HUES6 (cell line): ENCODE results near the gene CDH9.
"Not testable (repeated sequence)": the region's sequence is repeated elsewhere in the genome, so short reads cannot be mapped to it uniquely, and the experiment has no call there.

ENCODE experiments used
- H3K27ac ChIP-seq: 2 replicates; pipeline ENCODE4 v1.7.0; 2013; ENCODE audit warnings: low read depth, mild to moderate bottlenecking, low read length, inconsistent platforms
- H3K27me3 ChIP-seq: 2 replicates; pipeline ENCODE4 v1.6.1; 2013; ENCODE audit warnings: low read length; ENCODE audit not compliant: control insufficient read depth, insufficient read depth
- H3K36me3 ChIP-seq: 2 replicates; pipeline ENCODE4 v1.6.1; 2013; ENCODE audit warnings: low read length; ENCODE audit not compliant: control insufficient read depth, insufficient read depth
- H3K4me1 ChIP-seq: 2 replicates; pipeline ENCODE4 v1.6.1; 2013; ENCODE audit warnings: low read length; ENCODE audit not compliant: control insufficient read depth, insufficient read depth
- H3K4me3 ChIP-seq: 2 replicates; pipeline ENCODE4 v1.5.1; 2013; ENCODE audit warnings: low read depth, low read length
- H3K9ac ChIP-seq: one replicate; pipeline ENCODE4 v1.6.1; 2013; ENCODE audit warnings: mild to moderate bottlenecking, low read length
- H3K9me3 ChIP-seq: 2 replicates; pipeline ENCODE4 v1.6.1; 2013; ENCODE audit warnings: low read depth, low read length; ENCODE audit not compliant: control insufficient read depth, insufficient read depth

The CDH9 gene

DNA sequence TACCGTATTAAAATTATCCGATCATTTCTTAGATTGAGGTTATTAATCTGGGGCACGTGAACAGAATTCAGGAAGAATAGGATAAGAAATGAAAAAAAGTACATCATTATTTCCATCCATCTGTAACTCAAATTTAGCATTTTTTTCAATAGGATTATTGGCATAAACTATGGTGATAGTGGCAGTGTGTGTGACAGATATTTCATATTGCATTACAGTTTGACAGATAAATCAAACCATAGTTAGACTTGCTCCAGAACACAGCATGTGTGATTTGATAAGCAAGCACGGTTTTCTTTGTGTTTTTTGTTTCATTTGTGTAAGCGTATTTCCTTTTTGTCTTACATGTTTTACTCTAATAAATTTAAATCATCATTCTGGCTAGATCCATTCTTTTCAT is 155.0 kb downstream of the CDH9 start:
- Histone ChIP-seq H3K36me3 (no peaks in the 10 kb centered on the region), H3K27ac (no peak overlapping the region), H3K9me3 (no peaks in the 10 kb centered on the region), H3K27me3 (no peaks in the 10 kb centered on the region), H3K4me3 (no peak overlapping the region), H3K9ac (no peak overlapping the region), H3K4me1 (no peaks in the 10 kb centered on the region)

DNA sequence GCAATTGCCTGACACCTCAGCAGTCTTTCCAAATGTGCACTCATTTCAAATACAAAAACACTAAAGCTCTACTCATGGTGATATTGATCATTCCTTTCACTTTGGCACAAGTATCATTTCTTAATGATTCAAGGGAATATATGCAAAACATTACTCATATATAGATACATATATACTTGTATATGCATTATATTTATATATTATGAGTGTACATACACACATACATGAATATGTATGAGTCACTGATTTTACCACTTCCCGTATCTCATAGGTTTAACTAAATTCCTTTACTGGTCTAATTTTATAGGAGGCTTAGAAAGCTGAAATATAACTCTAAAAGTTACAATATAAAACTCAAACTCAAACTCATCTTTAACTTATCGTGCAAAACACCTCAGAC is 156.5 kb downstream of the CDH9 start:
- no peak overlapping the region for H3K9ac ChIP-seq
- H3K4me3 ChIP-seq, result no peak overlapping the region
- no peaks in the 10 kb centered on the region for H3K36me3 ChIP-seq
- H3K9me3 ChIP-seq, result no peaks in the 10 kb centered on the region
- H3K4me1 ChIP-seq, result no peaks in the 10 kb centered on the region
- H3K27me3 ChIP-seq, result no peaks in the 10 kb centered on the region
- no peak overlapping the region for H3K27ac ChIP-seq

DNA sequence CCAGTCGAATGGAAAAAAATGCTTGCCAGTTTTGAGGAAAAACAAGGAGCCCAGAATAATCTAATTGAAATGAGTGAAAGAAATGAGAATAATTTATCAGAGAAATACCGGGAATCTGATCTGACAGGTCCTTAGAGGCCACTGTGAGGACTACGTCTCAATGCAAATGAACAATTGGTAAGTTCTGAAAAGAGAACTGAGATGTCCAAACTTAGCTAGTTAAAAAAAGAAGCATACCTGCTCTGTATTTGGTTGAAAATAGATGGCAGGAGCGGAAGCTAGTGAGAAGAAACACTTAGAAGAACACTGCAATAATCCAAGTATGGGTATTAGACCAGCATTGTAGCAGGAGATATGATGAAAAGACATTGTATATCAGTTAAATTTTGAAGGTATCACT is 161.2 kb downstream of the CDH9 start:
- Histone ChIP-seq H3K27me3 (no peaks in the 10 kb centered on the region), H3K36me3 (no peaks in the 10 kb centered on the region), H3K9me3 (no peaks in the 10 kb centered on the region), H3K4me1 (no peaks in the 10 kb centered on the region), H3K4me3 (no peak overlapping the region), H3K27ac (no peak overlapping the region), H3K9ac (no peak overlapping the region)

DNA sequence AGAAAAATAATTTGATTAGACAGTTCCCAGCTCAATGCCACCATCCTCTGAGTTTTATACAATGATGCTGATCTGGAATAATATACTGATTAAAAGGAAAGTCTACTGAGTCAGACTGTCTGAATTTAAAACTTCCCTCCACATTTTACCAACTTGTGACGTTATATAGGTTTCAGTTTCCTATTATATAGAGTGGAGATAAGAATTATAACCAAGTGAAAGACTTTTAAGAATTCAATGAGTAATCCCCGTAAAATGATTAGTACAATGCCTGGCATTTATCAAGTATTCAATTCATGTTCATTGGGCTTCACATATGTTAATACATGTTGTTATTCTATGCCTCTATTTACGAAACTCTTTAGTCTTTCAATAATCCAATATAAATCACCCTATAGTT is 166.0 kb downstream of the CDH9 start:
- Histone ChIP-seq H3K4me1 (no peaks in the 10 kb centered on the region), H3K27me3 (no peaks in the 10 kb centered on the region), H3K36me3 (no peaks in the 10 kb centered on the region), H3K27ac (no peak overlapping the region), H3K9me3 (no peaks in the 10 kb centered on the region), H3K9ac (no peak overlapping the region), H3K4me3 (no peak overlapping the region)

DNA sequence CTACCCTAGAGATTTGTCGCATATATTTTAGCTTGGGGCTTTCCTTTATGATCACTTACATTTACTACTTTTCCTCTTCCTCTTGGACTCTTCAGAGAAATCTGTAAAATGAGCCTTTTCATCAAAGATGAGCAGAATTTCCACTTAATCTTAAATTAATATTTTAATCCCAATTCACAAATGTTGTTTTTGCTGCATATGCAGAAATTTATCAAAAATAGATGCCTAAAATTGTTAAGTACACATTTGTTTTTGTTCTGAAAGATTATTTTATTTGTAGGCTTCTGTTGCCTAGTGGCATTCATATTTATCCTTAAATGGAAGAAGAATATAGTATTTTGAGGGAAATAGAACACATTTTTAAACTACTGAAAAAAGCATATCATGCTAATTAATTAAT is 168.6 kb downstream of the CDH9 start:
- Histone ChIP-seq H3K27ac (no peak overlapping the region), H3K36me3 (no peaks in the 10 kb centered on the region), H3K4me1 (no peaks in the 10 kb centered on the region), H3K9me3 (no peaks in the 10 kb centered on the region), H3K9ac (no peak overlapping the region), H3K27me3 (no peaks in the 10 kb centered on the region), H3K4me3 (no peak overlapping the region)

DNA sequence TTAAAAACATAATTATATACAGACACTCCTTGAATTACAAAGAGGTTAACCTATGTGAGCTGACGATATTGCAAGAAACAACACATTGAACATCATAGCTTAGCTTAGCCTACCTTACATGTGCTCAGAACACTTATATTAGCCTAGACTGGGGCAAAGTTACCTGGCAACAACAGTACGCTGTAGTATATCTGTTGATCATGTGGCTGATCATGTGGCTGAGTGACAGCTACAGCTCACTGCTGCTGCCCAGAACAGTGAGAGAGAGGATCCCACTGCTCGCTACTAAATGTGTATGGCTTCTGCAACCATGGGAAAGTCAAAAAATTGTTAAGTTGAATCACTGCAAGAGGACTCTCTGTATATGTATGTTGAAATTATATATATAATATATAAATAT is 169.9 kb downstream of the CDH9 start:
- H3K27ac ChIP-seq, result no peak overlapping the region
- no peak overlapping the region for H3K4me3 ChIP-seq
- H3K4me1 ChIP-seq, result no peaks in the 10 kb centered on the region
- no peaks in the 10 kb centered on the region for H3K9me3 ChIP-seq
- no peaks in the 10 kb centered on the region for H3K27me3 ChIP-seq
- H3K9ac ChIP-seq, result no peak overlapping the region
- H3K36me3 ChIP-seq, result no peaks in the 10 kb centered on the region

DNA sequence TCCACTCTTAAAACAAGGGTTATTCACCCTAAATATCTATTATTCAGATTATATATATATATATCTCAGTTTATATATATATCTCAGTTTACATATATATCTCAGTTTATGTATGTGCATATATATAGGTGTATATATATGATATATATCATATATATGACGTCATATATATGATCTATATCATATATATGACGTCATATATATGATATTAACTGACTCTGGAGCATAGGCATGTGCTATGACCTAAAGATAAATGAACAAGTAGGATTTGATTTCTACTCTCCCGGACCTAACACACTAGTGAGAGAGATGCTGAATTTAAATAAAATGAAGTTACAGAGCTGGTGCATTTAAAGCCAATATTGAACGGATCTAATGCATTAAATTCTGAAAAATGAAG is 174.3 kb downstream of the CDH9 start:
- no peaks in the 10 kb centered on the region for H3K27me3 ChIP-seq
- H3K9me3 ChIP-seq, result no peaks in the 10 kb centered on the region
- no peak overlapping the region for H3K9ac ChIP-seq
- H3K27ac ChIP-seq, result no peak overlapping the region
- no peak overlapping the region for H3K4me3 ChIP-seq
- no peaks in the 10 kb centered on the region for H3K36me3 ChIP-seq
- no peaks in the 10 kb centered on the region for H3K4me1 ChIP-seq

DNA sequence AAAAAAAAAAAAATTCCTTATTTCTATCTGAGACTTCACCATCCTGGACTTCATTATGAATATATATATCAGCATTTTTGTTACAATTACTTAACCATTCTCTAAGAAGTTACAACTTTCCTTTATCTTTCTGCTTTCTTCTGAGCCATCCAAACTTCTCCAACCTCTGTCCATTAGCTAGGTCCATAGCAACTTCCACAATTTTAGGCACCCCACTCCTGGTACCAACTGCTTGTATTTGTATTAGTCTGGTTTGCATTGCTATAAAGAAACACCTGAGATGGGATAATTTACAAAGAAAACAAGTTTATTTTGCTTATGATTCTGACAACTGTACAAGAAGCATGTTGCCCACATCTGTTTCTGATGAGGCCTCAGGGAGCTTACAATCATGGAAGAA is 182.1 kb downstream of the CDH9 start:
- H3K9me3 ChIP-seq, result peaks cover 18% of the 10 kb centered on the region
- H3K9ac ChIP-seq, result no peak overlapping the region
- no peaks in the 10 kb centered on the region for H3K36me3 ChIP-seq
- H3K4me1 ChIP-seq, result no peaks in the 10 kb centered on the region
- H3K27ac ChIP-seq, result no peak overlapping the region
- H3K4me3 ChIP-seq, result no peak overlapping the region
- H3K27me3 ChIP-seq, result no peaks in the 10 kb centered on the region

DNA sequence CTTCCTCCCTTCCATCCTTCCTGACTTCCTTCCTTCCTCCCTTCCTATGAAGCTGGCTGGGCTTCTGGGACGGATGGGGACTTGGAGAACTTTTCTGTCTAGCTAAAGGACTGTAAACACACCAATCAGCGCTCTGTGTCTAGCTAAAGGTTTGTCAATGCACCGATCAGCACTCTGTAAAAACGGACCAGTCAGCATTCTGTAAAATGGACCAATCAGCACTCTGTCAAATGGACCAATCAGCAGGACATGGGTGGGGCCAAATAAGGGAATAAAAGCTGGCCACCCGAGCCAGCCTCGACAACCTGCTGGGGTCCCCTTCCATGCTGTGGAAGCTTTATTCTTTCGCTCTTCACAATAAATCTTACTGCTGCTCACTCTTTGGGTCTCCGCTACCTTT is 185.9 kb downstream of the CDH9 start:
- not testable (repeated sequence) for H3K36me3 ChIP-seq, H3K27ac ChIP-seq, H3K27me3 ChIP-seq, H3K9ac ChIP-seq, H3K4me1 ChIP-seq, H3K4me3 ChIP-seq
- peaks cover 18% of the 10 kb centered on the region for H3K9me3 ChIP-seq

DNA sequence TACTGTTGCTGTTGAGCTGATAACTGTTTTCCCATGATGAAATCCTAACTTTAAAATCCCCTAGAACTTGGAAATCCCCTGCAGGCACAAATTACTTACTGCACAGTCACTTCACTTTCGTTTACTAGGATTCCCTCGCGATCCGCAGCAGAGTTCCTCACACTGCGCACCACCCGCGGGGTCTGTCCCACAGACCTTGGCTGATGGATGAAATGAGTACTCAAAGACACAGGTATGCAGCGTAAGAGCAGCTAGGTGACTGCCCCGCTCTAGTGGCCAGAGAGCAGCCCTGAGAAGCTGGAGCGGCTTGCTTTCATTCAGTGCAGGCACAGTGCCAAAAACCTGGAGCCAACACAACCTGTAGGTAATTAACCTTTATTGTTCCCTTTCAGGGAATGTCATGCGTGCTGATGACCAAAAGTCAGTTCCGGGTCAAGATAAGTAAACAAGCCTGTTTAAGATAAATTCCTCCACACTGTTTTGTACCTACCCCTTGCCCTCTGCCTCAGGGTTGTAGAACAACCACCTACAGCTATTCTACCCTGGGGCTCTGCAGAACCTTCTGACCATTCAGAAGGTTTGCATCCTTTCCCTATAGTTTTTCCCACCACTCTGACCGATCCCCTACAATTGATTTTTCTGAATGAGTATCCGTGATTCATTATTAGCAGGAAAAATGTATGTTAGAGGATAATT is 191.2 kb downstream of the CDH9 start:
- Histone ChIP-seq H3K27ac (no peak overlapping the region), H3K9ac (no peak overlapping the region), H3K4me1 (no peaks in the 10 kb centered on the region; the same call in 1 of the 2 replicates), H3K4me3 (no peak overlapping the region), H3K27me3 (no peaks in the 10 kb centered on the region), H3K36me3 (no peaks in the 10 kb centered on the region), H3K9me3 (no peaks in the 10 kb centered on the region)

DNA sequence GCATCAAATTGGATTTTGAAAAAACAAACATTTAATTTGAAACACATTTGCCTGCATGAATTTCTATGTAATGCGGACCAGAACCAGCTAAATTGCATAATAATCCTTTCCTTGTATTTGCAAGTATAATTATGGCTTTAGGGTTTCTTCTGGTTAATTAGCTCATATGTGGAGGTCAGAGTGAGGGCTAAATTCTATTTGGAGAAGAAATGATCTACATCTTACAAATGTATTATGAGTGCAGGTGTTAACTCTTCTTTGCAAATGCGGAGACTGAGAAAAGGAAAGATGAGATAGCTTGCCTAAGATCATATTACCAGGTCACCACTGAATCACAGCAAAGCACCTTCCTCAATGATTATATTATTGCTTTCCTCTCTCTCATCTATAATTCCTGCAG is 194.7 kb downstream of the CDH9 start:
- Histone ChIP-seq H3K27me3 (no peaks in the 10 kb centered on the region), H3K27ac (no peak overlapping the region), H3K4me1 (no peaks in the 10 kb centered on the region; the same call in 1 of the 2 replicates), H3K4me3 (no peak overlapping the region), H3K36me3 (no peaks in the 10 kb centered on the region), H3K9ac (no peak overlapping the region), H3K9me3 (no peaks in the 10 kb centered on the region)

DNA sequence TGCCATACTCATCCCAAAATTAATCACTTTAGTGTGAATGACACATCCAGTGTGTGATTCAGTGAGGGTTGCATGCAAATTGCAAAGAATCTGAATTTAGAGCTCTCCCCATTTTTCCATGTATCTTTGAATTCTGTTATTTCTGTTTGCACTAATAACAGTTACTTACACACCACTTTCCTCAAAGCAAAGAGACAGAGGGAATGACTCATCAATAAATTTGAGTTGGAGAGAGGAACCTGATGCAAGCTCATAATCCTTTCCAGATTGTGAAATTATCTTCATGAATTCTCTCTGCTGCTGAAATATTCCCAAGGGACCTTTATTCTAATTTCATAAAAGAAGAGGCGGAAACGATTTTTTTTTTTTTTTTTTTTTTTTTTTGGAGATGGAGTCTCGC is 204.8 kb downstream of the CDH9 start:
- no peaks in the 10 kb centered on the region for H3K27me3 ChIP-seq
- no peak overlapping the region for H3K9ac ChIP-seq
- H3K27ac ChIP-seq, result no peak overlapping the region
- no peaks in the 10 kb centered on the region for H3K36me3 ChIP-seq
- no peaks in the 10 kb centered on the region for H3K9me3 ChIP-seq
- H3K4me1 ChIP-seq, result no peaks in the 10 kb centered on the region
- H3K4me3 ChIP-seq, result no peak overlapping the region
